Vagina (tissue), 2 donors: ENCODE measurements around the gene ANXA6. TPM values are rescaled to one million over a fixed set of nuclear protein-coding genes. Genes with fewer than 3 reads are reported as not detected.

Source experiments
- DNase-seq, 2 donors: peaks; one replicate each; pipeline ENCODE4 v3.0.0-alpha.2; 2017; ENCODE audit errors: extremely low spot score in 2 of 2
- H3K27ac ChIP-seq: fragments of 200-600 bp; sonication (generic); one replicate; pipeline ENCODE4 v1.5.1; 2019
- H3K27me3 ChIP-seq: fragments of 200-600 bp; sonication (generic); one replicate; pipeline ENCODE4 v1.5.1; 2019
- H3K36me3 ChIP-seq, 2 donors: fragments of 200-600 bp; sonication (generic); one replicate each; pipeline ENCODE4 v1.5.1; 2017 to 2019
- H3K4me1 ChIP-seq: fragments of 200-600 bp; sonication (generic); one replicate; pipeline ENCODE4 v1.5.1; 2019
- H3K4me3 ChIP-seq, 2 donors: fragments of 200-600 bp; sonication (generic); 1 replicate in 1 of 2; 2 replicates in 1 of 2; pipeline ENCODE4 v1.5.1; 2016 to 2019
- H3K9me3 ChIP-seq: fragments of 200-600 bp; sonication (generic); one replicate; pipeline ENCODE4 v1.5.1; 2019
- POLR2A ChIP-seq, 2 donors: fragments of 450-650 bp; IDR thresholded peaks; one replicate each; pipeline ENCODE4 v1.6.1; 2017; ENCODE audit warnings: antibody characterized with exemption in 2 of 2, mild to moderate bottlenecking in 2 of 2, moderate library complexity in 2 of 2
- POLR2AphosphoS5 ChIP-seq, 2 donors: sonication (generic); formaldehyde crosslinking; IDR thresholded peaks; one replicate each; pipeline ENCODE4 v1.9.0; 2017; ENCODE audit warnings: antibody characterized with exemption in 2 of 2, mild to moderate bottlenecking in 2 of 2, low read depth in 1 of 2; ENCODE audit not compliant: insufficient read depth in 1 of 2
- intact Hi-C: fragments of 100-400 bp; cut with DNase I; formaldehyde crosslinking; loops from one replicate; pipeline ENCODE4 v1.15.1; 2023
- total RNA-seq: library from RNA; depleted of rRNA; stranded (reverse); fragments of >200 nt; gene quantifications from one replicate; pipeline ENCODE4 v1.2.3, GENCODE V29; 2016
- TF ChIP-seq, protein P1 (sequence below), 3 experiments: fragments of 450-650 bp in 2 of 3; fragments of 200-600 bp in 1 of 3; sonication (generic) in 1 of 3; IDR thresholded peaks; one replicate each; pipeline ENCODE4 v1.5.1; 2017 to 2019; ENCODE audit warnings: antibody characterized with exemption in 3 of 3, mild to moderate bottlenecking in 2 of 3, moderate library complexity in 2 of 3

ANXA6 gene
- total RNA-seq, 1 donor from 2014 or later = 190 TPM

DNA sequence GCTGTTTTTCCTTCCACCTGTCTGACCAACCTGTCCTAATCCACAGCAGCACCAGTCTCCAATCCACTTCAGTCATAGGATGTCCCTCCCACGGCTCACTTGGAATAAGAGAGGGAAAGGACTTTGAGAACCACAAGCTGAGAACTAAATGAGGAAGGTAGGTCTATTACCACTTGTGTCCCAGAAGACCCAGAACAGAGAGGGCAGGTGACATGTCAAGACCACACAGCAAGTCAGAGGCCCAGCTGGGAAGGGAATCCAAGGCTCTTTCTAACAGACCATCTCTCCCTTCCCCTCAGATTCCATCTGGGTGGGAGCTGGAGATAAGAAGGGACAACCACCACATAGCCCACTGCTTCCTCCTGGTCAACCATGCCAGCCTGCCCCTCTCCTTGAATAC is 14.6 kb downstream of the ANXA6 start:
- Histone ChIP-seq H3K9me3 (no peaks in the 10 kb centered on the region), H3K4me3 (no peak overlapping the region), H3K27me3 (no peaks in the 10 kb centered on the region), H3K36me3 (peaks cover 0 to 24% of the 10 kb centered on the region in 2 donors), H3K27ac (no peak overlapping the region), H3K4me1 (peaks cover 68% of the 10 kb centered on the region)
- TF ChIP-seq POLR2A (IDR thresholded peaks at IDR 0.05) = no peak
- TF ChIP-seq, protein P1, sequence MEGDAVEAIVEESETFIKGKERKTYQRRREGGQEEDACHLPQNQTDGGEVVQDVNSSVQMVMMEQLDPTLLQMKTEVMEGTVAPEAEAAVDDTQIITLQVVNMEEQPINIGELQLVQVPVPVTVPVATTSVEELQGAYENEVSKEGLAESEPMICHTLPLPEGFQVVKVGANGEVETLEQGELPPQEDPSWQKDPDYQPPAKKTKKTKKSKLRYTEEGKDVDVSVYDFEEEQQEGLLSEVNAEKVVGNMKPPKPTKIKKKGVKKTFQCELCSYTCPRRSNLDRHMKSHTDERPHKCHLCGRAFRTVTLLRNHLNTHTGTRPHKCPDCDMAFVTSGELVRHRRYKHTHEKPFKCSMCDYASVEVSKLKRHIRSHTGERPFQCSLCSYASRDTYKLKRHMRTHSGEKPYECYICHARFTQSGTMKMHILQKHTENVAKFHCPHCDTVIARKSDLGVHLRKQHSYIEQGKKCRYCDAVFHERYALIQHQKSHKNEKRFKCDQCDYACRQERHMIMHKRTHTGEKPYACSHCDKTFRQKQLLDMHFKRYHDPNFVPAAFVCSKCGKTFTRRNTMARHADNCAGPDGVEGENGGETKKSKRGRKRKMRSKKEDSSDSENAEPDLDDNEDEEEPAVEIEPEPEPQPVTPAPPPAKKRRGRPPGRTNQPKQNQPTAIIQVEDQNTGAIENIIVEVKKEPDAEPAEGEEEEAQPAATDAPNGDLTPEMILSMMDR (IDR thresholded peaks at IDR 0.05) = no peak
- TF ChIP-seq POLR2AphosphoS5 (IDR thresholded peaks at IDR 0.05; ENCODE audit: insufficient read depth in 1 of 2, low read depth in 1 of 2) = no peak
- intact Hi-C loops = no loop called here
- no peak for DNase-seq

DNA sequence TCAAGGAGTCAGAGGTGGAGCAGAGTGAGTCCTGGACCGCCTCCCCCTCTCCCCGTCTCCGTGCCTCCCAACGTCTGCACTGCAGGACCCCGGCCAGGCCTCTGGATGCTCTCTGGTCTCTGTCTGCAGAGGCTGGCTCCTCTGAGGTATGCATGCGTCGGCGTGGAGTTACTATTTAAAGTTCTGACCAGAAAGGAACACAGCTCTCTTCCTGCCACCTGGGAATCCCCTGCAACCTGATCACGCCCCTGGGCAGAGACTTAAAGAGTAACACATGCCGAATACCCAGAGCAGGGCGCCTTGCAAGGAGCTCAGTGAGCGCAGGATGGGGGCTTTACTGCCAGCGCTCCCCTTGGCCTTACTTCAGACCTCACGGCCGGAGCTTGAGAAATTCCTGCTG is 16.0 kb downstream of the ANXA6 start:
- intact Hi-C loops = no loop called here
- H3K4me3 ChIP-seq = peak overlapping the region in 1 of 2 donors; percentile 5
- H3K27ac ChIP-seq = peak overlapping the region; percentile 53
- H3K9me3 ChIP-seq = no peaks in the 10 kb centered on the region
- H3K36me3 ChIP-seq = peaks cover 0 to 38% of the 10 kb centered on the region in 2 donors
- DNase-seq = no peak
- H3K4me1 ChIP-seq = peaks cover 60% of the 10 kb centered on the region
- no peak for TF ChIP-seq POLR2AphosphoS5 (IDR thresholded peaks at IDR 0.05; ENCODE audit: insufficient read depth in 1 of 2, low read depth in 1 of 2)
- TF ChIP-seq POLR2A (IDR thresholded peaks at IDR 0.05) = no peak
- TF ChIP-seq, protein P1 (IDR thresholded peaks at IDR 0.05) = no peak
- no peaks in the 10 kb centered on the region for H3K27me3 ChIP-seq

DNA sequence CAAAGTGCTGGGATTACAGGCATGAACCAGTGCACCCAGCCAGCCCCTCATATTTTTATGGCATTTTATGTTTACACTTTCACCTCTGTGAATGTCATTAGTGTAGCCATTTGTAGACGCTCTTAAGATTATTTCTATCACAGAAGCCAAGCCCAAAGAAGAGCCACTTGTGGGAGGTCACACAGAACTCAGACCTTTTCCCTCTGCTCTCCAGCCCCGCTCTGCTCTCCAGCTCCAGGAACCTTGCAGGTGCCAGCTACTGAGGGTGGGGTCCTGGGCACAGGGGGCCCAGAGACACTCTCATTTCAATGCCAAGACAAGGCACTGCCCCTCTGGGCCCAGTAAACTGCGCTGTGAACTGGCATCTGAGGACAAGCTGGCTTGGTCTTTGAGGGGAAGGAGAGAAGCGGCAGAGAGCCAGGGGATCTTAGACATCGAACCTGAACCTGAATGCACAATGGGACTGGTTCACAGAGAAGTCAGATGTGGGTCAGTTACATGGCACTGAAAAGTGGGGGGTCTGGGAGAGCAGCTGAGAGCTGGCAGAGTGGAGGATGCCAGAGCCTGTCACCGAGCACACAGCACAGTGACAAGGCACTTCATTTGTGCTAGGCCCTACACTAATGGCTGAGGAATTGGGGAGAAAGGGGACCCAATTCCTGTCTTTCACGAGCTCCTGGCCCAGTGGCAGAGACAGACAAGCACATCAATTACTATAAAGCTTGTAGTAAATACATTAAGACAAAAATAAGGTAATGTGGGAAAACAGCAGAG is 16.7 kb downstream of the ANXA6 start:
- H3K4me1 ChIP-seq = peaks cover 53% of the 10 kb centered on the region
- peaks cover 0 to 45% of the 10 kb centered on the region in 2 donors for H3K36me3 ChIP-seq

DNA sequence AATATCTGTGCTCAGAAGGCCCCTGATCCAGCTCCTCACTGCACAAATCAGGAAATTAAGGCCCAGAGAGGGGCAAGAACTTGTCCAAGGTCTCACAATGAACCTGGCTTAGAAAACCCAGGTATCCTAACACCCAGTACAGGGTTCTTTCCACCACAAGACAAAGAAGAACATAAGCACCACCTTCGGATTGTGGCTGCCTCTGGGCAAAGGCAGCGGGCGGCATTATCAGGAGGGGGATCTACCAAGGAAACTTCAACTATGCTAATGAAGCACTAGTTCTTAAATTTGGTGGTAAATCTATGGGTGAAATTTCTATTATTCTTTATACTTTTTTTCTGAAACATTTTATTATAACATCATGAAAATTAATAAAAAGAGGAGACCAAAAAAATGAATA is 17.9 kb downstream of the ANXA6 start:
- intact Hi-C loops = no loop called here
- H3K4me1 ChIP-seq = peaks cover 41% of the 10 kb centered on the region

More for the DNA sequence above, 16.7 kb downstream of the ANXA6 start:
- H3K27me3 ChIP-seq = no peaks in the 10 kb centered on the region
- H3K27ac ChIP-seq = peak overlapping the region; percentile 53
- no peak for TF ChIP-seq POLR2A (IDR thresholded peaks at IDR 0.05)
- no peak for TF ChIP-seq POLR2AphosphoS5 (IDR thresholded peaks at IDR 0.05; ENCODE audit: insufficient read depth in 1 of 2, low read depth in 1 of 2)
- TF ChIP-seq, protein P1 (IDR thresholded peaks at IDR 0.05) = no peak
- H3K4me3 ChIP-seq = peak overlapping the region in 1 of 2 donors; percentile 5
- intact Hi-C loops = no loop called here
- H3K9me3 ChIP-seq = no peaks in the 10 kb centered on the region
- DNase-seq = no peak

More for the DNA sequence above, 17.9 kb downstream of the ANXA6 start:
- Histone ChIP-seq H3K4me3 (no peak overlapping the region), H3K9me3 (no peaks in the 10 kb centered on the region), H3K27ac (no peak overlapping the region), H3K36me3 (peaks cover 0 to 57% of the 10 kb centered on the region in 2 donors), H3K27me3 (no peaks in the 10 kb centered on the region)
- DNase-seq = no peak
- TF ChIP-seq POLR2AphosphoS5 (IDR thresholded peaks at IDR 0.05; ENCODE audit: insufficient read depth in 1 of 2, low read depth in 1 of 2) = no peak
- no peak for TF ChIP-seq POLR2A (IDR thresholded peaks at IDR 0.05)
- TF ChIP-seq, protein P1 (IDR thresholded peaks at IDR 0.05) = no peak
